DOHH2 (cell line): ENCODE measurements around the gene AGBL1.

Source experiments
- CTCF ChIP-seq: fragments of 200-600 bp; sonication (generic); IDR thresholded peaks from one replicate; pipeline ENCODE4 v1.5.1; 2014; ENCODE audit warnings: antibody characterized with exemption, mild to moderate bottlenecking, low read depth, low read length; ENCODE audit not compliant: poor library complexity, severe bottlenecking
- EZH2phosphoT487 ChIP-seq: fragments of 200-600 bp; sonication (generic); IDR thresholded peaks from 2 replicates; pipeline ENCODE4 v1.6.1; 2017; ENCODE audit warnings: borderline replicate concordance, mild to moderate bottlenecking, antibody characterized with exemption, low read length, moderate library complexity, mixed read lengths

- TF ChIP-seq EZH2phosphoT487 = no peak
- TF ChIP-seq CTCF = no peak
Measured at GRCh38 chr15:86494475-86494874, 414.8 kb downstream of the AGBL1 start.
